ENCODE results near the gene ZC3H7B. TPM values are rescaled to one million over a fixed set of nuclear protein-coding genes. Genes with fewer than 3 reads are reported as not detected.

ZC3H7B gene
- total and polyA plus RNA-seq, 11 donors: 29.7 to 50.4 (median 37.1) TPM

DNA sequence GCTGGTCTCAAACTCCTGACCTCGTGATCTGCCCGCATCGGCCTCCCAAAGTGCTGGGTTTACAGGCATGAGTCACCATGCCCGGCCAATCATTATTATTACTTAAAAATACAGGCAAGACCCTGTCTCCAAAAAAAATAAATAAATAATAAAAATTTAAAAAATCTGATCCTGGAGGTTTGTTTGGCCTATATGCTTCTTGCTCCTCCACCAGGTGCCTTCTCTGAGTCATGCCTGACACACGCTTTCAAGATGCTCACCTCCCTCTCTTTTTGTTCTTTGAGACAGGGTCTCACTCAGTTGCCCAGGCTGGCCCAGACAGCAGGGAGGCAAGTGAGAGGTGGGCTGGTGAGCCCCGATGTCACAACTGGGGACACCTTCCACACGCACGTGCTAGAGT lies 13.5 kb downstream of the ZC3H7B start:
- Histone ChIP-seq H3K27ac (no peak overlapping the region), H3K27me3 (no peaks in the 10 kb centered on the region), H3K9me3 (no peaks in the 10 kb centered on the region), H3K36me3 (peaks cover 0 to 22% (median 4%) of the 10 kb centered on the region in 9 donors), H3K4me1 (peaks cover 0 to 7% (median 0%) of the 10 kb centered on the region in 12 donors), H3K4me3 (no peak overlapping the region)
- ATAC-seq: no peak
- WGBS, 4 donors: 92 to 96% (median 95%) methylated on average over 8 of the region's 8 CpGs
- TF ChIP-seq, protein P1, sequence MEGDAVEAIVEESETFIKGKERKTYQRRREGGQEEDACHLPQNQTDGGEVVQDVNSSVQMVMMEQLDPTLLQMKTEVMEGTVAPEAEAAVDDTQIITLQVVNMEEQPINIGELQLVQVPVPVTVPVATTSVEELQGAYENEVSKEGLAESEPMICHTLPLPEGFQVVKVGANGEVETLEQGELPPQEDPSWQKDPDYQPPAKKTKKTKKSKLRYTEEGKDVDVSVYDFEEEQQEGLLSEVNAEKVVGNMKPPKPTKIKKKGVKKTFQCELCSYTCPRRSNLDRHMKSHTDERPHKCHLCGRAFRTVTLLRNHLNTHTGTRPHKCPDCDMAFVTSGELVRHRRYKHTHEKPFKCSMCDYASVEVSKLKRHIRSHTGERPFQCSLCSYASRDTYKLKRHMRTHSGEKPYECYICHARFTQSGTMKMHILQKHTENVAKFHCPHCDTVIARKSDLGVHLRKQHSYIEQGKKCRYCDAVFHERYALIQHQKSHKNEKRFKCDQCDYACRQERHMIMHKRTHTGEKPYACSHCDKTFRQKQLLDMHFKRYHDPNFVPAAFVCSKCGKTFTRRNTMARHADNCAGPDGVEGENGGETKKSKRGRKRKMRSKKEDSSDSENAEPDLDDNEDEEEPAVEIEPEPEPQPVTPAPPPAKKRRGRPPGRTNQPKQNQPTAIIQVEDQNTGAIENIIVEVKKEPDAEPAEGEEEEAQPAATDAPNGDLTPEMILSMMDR (IDR thresholded peaks at IDR 0.05): no peak
- intact Hi-C loops (cut with DNase I): no loop called here
- DNase-seq: peak in 1 of 5 donors; percentile 14

DNA sequence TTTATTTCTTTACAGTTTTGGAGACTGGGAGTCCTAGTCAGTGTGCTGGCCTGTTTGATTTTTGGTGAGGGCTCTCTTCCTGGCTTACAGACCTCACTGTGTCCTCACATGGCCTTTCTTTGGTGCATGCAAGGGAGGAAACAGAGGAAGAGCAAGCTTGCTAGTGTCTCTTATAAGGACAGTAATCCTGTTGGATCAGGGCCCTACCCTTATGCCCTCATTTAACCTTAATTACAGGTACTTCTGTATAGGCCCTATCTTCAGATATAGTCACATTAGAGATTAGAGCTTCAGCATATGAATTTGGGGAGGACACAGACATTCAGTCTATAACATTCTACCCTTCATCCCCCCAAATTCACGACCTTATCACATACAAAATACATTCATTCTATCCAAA lies 14.3 kb downstream of the ZC3H7B start:
- Histone ChIP-seq H3K27ac (no peak overlapping the region), H3K4me3 (no peak overlapping the region), H3K9me3 (no peaks in the 10 kb centered on the region), H3K36me3 (peaks cover 0 to 23% (median 3%) of the 10 kb centered on the region in 9 donors), H3K27me3 (no peaks in the 10 kb centered on the region), H3K4me1 (peaks cover 0 to 7% (median 0%) of the 10 kb centered on the region in 12 donors)
- DNase-seq (no peak), ATAC-seq (no peak)
- intact Hi-C loops (cut with DNase I): no loop called here
- TF ChIP-seq POLR2A (IDR thresholded peaks at IDR 0.05): no peak
- TF ChIP-seq, protein P1 (IDR thresholded peaks at IDR 0.05): no peak
- whole genome bisulfite sequencing, 4 donors: 65 to 83% (median 71%) methylated on average over 1 of the region's 1 CpG

DNA sequence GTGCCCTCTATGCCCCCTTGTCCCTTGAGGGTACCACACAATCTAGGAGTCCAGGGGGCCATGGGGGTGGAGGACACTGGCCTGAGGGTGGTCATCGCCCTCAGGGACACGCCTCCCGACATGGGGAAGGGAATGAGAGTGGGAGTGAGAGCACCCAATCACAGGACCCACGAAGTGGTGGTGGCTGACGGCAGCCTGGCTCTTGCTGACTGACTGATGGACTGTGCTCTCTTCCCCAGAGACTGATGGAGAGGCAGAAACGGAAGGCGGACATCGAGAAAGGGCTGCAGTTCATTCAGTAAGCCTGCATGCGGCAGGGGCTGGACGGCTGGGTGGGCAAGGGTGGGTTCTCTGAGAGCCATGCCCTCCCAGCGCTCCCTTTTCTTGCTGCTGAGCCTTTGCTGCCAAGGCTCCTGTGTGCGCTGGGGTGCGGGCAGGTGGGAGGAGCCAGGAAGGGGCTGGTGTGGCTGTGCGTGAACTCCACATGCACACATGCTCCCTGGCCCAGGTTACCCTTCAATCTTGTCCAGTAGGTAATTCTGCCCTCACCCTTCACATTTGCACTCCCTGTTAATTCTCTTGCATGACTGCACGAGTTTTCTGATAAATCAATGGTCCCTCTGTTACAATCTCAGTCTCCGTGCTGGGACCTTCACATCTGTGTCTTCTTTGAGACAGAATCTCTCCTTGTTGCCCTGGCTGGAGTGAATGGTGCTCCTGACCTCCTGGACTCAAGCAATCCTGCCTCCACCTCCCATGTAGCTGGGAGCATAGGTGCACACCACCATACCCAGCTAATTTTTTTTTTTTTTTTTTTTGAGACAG lies 19.3 kb downstream of the ZC3H7B start:
- no peak for DNase-seq
- intact Hi-C loops (cut with DNase I): no loop called here
- Histone ChIP-seq H3K4me1 (peaks cover 0 to 7% (median 0%) of the 10 kb centered on the region in 12 donors), H3K4me3 (no peak overlapping the region), H3K9me3 (no peaks in the 10 kb centered on the region), H3K36me3 (peaks cover 2 to 59% (median 32%) of the 10 kb centered on the region in 9 donors), H3K27me3 (no peaks in the 10 kb centered on the region), H3K27ac (no peak overlapping the region)
- TF ChIP-seq, protein P1 (IDR thresholded peaks at IDR 0.05): no peak
- no peak for TF ChIP-seq POLR2A (IDR thresholded peaks at IDR 0.05)
- no peak for ATAC-seq
- WGBS, 4 donors: 89 to 93% (median 91%) methylated on average over 16 of the region's 16 CpGs

DNA sequence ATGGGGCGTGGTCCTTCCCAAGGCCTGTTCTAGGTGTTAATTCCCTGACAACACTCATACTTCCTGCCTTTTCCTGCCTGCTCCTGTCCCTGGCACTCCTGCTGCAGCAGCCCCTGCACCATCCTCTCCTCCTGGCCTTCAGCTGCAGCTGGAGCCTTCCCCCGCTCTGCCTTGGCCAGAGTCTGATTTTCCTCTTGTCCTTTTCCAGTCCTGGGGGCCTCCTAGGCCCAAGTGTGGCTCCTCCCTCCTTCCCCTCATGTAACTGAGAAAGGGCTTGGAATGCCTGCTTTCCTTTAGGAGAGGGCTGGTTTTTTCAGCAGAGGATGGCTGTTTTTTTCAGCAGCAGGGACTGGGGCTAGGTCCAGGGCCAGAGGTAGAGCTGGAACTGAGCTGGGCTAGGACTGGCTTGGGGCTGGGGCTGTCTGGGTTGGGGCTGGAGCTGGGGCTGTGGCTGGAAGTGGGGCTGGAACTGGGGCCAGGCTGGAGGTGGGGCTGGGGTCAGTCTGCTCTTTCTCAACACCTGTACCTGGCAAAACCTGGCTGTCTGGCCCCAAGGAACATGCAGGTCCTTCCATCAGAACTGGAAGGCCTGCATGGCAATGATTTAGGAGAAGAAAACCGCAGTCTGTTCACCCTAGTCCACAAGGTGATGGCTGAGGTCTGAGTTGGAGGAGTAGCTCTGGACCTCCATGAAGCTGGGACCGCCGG lies 23.6 kb downstream of the ZC3H7B start:
- Histone ChIP-seq H3K36me3 (peaks cover 2 to 85% (median 72%) of the 10 kb centered on the region in 9 donors), H3K9me3 (no peaks in the 10 kb centered on the region)

More for the DNA sequence above, 23.6 kb downstream of the ZC3H7B start:
- WGBS, 4 donors: 93 to 95% (median 94%) methylated on average over 5 of the region's 5 CpGs
- DNase-seq: no peak
- ATAC-seq: no peak
- H3K27me3 ChIP-seq: no peaks in the 10 kb centered on the region
- H3K4me1 ChIP-seq: no peaks in the 10 kb centered on the region
- no peak overlapping the region for H3K27ac ChIP-seq
- no peak overlapping the region for H3K4me3 ChIP-seq
- intact Hi-C loops (cut with DNase I): no loop called here
- TF ChIP-seq POLR2A (IDR thresholded peaks at IDR 0.05): no peak
- TF ChIP-seq, protein P1 (IDR thresholded peaks at IDR 0.05): no peak
